GM20431 (cell line): ENCODE data around the gene TAF7.
"Not testable (repeated sequence)": the region's sequence is repeated elsewhere in the genome, so short reads cannot be mapped to it uniquely, and the experiment has no call there.

Source experiments
- in situ Hi-C: fragments of 300-500 bp; cut with MseI, MboI; formaldehyde crosslinking; loops from one replicate; pipeline ENCODE4 v1.15.0; 2020; ENCODE audit warnings: low sequenced_read_pairs; ENCODE audit not compliant: unreplicated experiment

TAF7 gene

GRCh38 chr5:141320225-141321169 lies at the start of gene TAF7:
Gene TAF7 (minus strand): TSS chr5:141320784. CDS start chr5:141320044, 740 bp downstream.
- in situ Hi-C loops = no loop called here

GRCh38 chr5:141366016-141366896 lies 45.7 kb upstream of the TAF7 start:
- in situ Hi-C loops = no loop called here

- in situ Hi-C loops = no loop called here
These were observed 43.5 kb upstream of the TAF7 start, which contains the start of gene PCDHGA5 for GRCh38 chr5:141363952-141364660. Gene PCDHGA5 (plus strand): TSS chr5:141364162. CDS start chr5:141364331, 169 bp downstream.

GRCh38 chr5:141362719-141363118 lies 42.1 kb upstream of the TAF7 start:
- in situ Hi-C loops = no loop called here

- in situ Hi-C loops = no loop called here
These were observed 40.1 kb upstream of the TAF7 start for GRCh38 chr5:141360685-141361084.

GRCh38 chr5:141359790-141360426 lies 39.3 kb upstream of the TAF7 start, which contains the start of gene PCDHGB2:
Gene PCDHGB2 (plus strand): TSS chr5:141359994. CDS start chr5:141360136, 142 bp downstream.
- in situ Hi-C loops = no loop called here

GRCh38 chr5:141356950-141357349 lies 36.4 kb upstream of the TAF7 start:
- in situ Hi-C loops = no loop called here

GRCh38 chr5:141356133-141356532 lies 35.5 kb upstream of the TAF7 start:
- in situ Hi-C loops = no loop called here

- in situ Hi-C loops = no loop called here
These were observed 35.1 kb upstream of the TAF7 start for GRCh38 chr5:141355641-141356040.

GRCh38 chr5:141354900-141355469 lies 34.4 kb upstream of the TAF7 start, which contains the start of gene PCDHGA4:
Gene PCDHGA4 (plus strand): TSS chr5:141355021. CDS start chr5:141355108, 87 bp downstream.
- in situ Hi-C loops = no loop called here

- in situ Hi-C loops = no loop called here
These were observed 31.0 kb upstream of the TAF7 start for GRCh38 chr5:141351591-141351990.

GRCh38 chr5:141349917-141350619 lies 29.5 kb upstream of the TAF7 start, which contains the start of gene PCDHGB1:
Gene PCDHGB1 (plus strand): TSS chr5:141350099. CDS start chr5:141350261, 162 bp downstream.
- in situ Hi-C loops = no loop called here

GRCh38 chr5:141346017-141346416 lies 25.4 kb upstream of the TAF7 start:
- in situ Hi-C loops = not testable (repeated sequence)

GRCh38 chr5:141345327-141345726 lies 24.7 kb upstream of the TAF7 start:
- in situ Hi-C loops = no loop called here

GRCh38 chr5:141343953-141344463 lies 23.4 kb upstream of the TAF7 start:
- in situ Hi-C loops = no loop called here

- in situ Hi-C loops = no loop called here
These were observed 22.8 kb upstream of the TAF7 start, which contains the start of gene PCDHGA3 for GRCh38 chr5:141343242-141343952. Gene PCDHGA3 (plus strand): TSS chr5:141343829. CDS start chr5:141344034, 205 bp downstream.

GRCh38 chr5:141342773-141343172 lies 22.2 kb upstream of the TAF7 start:
- in situ Hi-C loops = no loop called here
